ENCODE measurements around the gene KRTAP5-9. TPM values are rescaled to one million over a fixed set of nuclear protein-coding genes. Genes with fewer than 3 reads are reported as not detected.

Gene KRTAP5-9
- total RNA-seq, 4 donors from 2014 or later, result 1.9 TPM; not detected in 3

Other genes with a start within 250 kb of the KRTAP5-9 start
- 100 to 1,000 TPM in 2 of 4 donors, 10 to 100 TPM in 2; 45.2 to 142 (median 89.0) TPM for gene DHCR7, start 100.0 kb upstream of the KRTAP5-9 start, total RNA-seq
- 10 to 100 TPM; 41.2 to 67.2 (median 59.8) TPM for gene NADSYN1, start 95.2 kb upstream of the KRTAP5-9 start, total RNA-seq
- 1 to 10 TPM in 1 of 4 donors, not detected in 3; 5.4 TPM for gene KRTAP5-7, start 21.2 kb upstream of the KRTAP5-9 start, total RNA-seq
- 10 to 100 TPM in 1 of 4 donors, 1 to 10 TPM in 1, not detected in 2; 1.1 to 12.4 TPM for gene KRTAP5-8, start 10.4 kb upstream of the KRTAP5-9 start, total RNA-seq
- gene KRTAP5-10, start 17.1 kb downstream of the KRTAP5-9 start, total RNA-seq, result 1 to 10 TPM in 1 of 4 donors, not detected in 3; 9.0 TPM
- 1 to 10 TPM in 1 of 4 donors, not detected in 3; 9.5 TPM for gene KRTAP5-11, start 34.5 kb downstream of the KRTAP5-9 start, total RNA-seq

All from lower leg skin (tissue), 4 donors.